Frontal cortex (tissue), 4 donors: Measurements from ENCODE around the gene ELK3. TPM values are rescaled to one million over a fixed set of nuclear protein-coding genes. Genes with fewer than 3 reads are reported as not detected.

Source experiments
- DNase-seq, 2 donors: peaks; one replicate each; pipeline ENCODE4 v3.0.0; 2012; ENCODE audit warnings: low spot score in 2 of 2
- FAIRE-seq: peaks from 2 replicates; lab custom pipeline; 2012; peaks lifted over from hg19 to GRCh38; lab: Jason Lieb, UNC
- total RNA-seq: library from RNA; depleted of rRNA; stranded (reverse); fragments of >200 nt; gene quantifications from one replicate; pipeline ENCODE4 v1.2.3, GENCODE V29; 2014
- donor health status: control.
- donor health status: control.
- donor health status: control.

The ELK3 gene
- total RNA-seq, 1 donor from 2014 or later = 1.6 TPM

- FAIRE-seq (no peak), DNase-seq (no peak)
Measured at GRCh38 chr12:96208801-96209549, 14.8 kb downstream of the ELK3 start.

DNA sequence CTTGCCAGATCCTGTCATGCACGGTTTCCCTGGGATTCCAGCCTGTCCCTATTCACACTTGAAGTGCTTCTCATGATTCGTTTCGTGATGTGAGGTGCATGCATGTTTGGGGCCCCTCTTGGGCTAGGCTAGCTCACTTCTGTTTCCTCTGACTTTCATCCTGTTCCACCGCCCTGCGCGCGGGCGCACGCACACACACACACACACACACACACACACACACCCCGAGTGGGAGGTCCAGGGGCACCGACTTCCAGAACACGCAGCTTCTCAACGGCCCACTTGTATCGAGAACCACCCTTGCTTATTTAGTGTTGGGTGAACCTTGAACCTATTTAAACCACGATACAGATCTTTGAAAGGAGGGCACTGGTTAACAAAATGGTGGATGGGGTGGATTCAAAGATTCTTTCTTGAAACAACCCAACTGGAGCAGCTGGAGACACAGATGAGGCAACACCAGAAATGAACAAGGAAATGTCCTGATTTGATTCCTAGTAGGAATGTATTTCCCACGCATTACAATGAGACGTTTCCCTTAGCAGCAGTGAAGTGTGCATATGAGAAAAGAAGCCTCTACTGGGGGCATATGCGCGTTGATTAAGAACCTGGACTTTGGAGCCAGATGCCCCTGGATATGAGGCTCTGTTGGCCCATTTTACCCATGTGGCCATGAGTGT is 16.3 kb downstream of the ELK3 start:
- FAIRE-seq (no peak), DNase-seq (no peak)

GRCh38 chr12:96211988-96212387 is 17.8 kb downstream of the ELK3 start:
- no peak for FAIRE-seq
- no peak for DNase-seq

DNA sequence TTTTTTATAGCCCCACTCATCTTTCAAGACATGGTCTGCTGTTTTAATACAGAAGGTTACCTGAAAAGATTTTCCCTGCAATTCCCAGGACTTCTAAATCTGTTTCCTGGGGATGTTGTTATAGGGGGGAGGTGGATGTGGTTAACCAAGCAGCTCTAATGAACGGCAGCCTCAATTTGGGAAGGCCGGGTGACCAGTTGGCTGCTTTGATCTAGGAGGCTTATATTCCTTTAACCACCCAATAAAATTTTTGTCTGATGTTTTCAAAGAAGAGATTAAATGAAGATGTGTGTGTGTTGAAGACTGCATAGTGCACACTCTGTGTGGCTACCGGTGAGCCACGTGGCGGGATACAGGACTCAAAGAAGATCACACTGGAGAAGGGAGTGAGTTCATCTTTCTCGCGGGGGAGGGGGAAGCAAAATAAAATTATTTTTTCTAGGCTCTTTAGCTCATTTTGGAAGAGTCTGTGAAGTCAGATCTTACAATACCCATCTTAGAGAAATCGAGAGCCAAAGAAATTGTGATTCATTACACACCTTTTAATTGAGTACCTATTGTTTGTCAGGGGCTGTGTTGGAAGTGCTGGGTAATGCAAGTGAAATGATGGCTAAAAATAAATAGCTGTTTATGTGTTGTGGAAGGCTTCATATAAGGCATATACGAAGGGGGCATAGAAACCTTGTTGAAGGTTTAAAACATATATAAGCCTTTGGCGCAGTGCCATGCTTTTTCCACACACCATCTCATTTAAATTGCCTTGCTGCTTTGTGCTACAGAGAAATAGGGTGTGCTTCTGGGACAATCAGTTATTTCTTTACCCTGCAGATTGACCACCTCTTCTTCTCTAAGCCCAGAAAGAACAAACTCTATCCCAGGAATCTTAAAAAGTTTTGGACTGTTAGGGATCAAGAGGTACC is 18.5 kb downstream of the ELK3 start:
- DNase-seq (no peak), FAIRE-seq (no peak)

- DNase-seq (no peak), FAIRE-seq (no peak)
Measured at GRCh38 chr12:96213869-96214268, 19.7 kb downstream of the ELK3 start.

- no peak for DNase-seq
- FAIRE-seq = no peak
Measured at GRCh38 chr12:96215919-96216273, 21.7 kb downstream of the ELK3 start.

- no peak for DNase-seq
Measured at GRCh38 chr12:96218989-96219678, 25.0 kb downstream of the ELK3 start.

GRCh38 chr12:96219700-96220206 is 25.6 kb downstream of the ELK3 start:
- no peak for DNase-seq
- no peak for FAIRE-seq

More at GRCh38 chr12:96218989-96219678, 25.0 kb downstream of the ELK3 start:
- FAIRE-seq = no peak

DNA sequence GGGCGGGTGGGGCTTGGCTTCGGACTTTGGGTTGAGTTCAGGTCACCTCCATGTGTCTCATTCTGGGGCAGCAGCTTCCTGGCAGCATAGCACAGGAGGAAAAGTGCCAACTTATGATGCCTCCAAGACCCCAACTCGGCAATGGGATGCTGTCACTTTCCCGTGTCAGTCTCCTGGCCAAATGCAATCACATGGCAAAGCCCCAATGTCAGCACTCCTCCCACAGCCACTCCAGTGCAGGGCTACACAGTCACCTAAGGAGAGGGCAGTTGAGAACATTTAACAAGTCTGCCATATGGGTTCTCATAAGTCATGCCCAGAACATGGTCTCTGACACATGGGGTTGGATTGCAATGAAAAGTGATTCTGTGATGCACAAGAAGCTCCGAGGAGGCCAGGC is 26.7 kb downstream of the ELK3 start:
- no peak for DNase-seq
- FAIRE-seq = no peak

- DNase-seq (no peak), FAIRE-seq (no peak)
Measured at GRCh38 chr12:96221391-96221790, 27.2 kb downstream of the ELK3 start.

DNA sequence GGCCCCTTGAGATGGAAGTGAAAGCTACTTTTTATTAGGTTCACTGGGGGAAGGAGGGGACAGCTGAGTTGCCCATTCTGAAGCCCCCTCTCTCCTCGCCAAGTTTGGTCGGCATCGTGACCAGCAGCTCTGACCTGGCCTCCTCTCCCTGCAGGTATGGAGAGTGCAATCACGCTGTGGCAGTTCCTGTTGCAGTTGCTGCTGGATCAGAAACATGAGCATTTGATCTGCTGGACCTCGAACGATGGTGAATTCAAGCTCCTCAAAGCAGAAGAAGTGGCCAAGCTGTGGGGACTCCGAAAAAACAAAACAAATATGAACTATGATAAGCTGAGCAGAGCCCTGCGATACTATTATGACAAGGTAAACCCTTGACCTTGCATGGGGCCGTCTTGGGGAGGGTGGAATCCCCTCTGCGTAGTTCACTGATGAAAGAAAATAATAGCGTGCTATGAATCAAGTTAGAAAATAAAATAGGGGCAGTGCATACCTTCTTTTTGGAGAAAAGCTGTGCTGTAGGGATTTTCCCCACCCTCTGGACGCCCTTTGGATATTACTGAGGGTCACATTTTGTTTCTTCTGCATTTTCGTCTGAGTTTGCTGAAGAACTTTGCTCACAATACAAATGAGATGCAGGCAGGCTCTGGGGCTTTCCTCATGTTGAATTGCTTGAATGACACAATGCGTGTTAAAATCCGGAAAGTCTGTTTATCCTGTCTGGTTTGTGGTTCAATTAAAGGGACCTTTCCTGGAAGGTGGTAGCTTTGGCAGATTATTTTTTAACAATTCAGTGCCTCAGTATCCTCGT is 29.4 kb downstream of the ELK3 start:
- DNase-seq (no peak), FAIRE-seq (no peak)

DNA sequence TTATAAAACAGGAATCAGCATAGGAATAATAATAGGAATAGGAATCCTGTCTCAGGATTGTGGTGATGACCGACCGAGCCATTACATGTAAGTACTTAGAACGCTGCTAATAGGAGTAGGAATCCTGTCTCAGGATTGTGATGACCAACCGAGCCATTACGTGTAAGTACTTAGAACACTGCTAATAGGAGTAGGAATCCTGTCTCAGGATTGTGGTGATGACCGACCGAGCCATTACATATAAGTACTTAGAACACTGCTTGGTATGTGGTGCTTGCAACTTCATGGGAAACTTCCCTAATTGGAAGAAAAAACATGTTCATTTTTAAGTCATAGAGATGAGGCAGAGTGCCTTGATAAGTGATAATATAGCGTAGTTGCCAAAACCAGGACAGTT is 30.0 kb downstream of the ELK3 start:
- no peak for FAIRE-seq
- DNase-seq = no peak

DNA sequence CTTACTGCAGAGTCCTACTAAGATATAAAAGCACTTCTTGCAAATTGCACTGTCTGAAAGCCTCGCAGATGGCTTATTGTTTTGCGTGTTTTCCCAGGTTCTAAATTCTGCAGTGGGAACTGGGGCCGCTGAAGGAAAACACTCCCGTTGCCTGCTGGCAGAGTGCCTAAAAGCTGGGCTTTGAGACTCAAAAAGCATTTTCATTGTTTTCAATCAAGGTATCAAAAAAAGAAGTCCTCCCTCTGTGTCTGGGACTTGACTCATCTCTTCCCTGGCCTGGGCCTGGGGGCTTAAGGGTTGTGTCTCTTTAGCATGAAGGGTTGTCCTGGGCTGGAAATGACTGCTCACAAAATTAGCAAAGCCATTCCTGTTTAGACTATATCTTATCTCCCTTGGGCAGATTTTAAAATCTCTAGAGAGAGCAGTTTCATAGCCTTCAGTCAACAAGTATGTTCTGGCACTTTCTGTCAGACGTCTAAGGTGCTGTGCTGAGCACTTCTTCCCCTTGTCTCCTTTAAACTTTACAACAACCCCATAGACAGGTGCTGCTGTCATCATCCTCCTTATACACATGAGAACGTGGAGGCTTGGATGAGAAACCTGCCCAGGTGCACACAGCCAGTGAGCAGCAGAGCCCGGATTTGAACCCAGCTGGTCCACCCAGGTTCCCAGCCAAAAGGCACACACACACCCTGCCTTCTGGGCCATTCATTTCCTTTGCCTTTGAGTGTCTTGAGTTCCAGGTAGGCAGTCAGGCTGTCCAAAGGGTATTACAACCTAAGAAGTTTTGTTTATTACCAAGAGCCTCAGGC is 31.1 kb downstream of the ELK3 start:
- DNase-seq = no peak
- no peak for FAIRE-seq

DNA sequence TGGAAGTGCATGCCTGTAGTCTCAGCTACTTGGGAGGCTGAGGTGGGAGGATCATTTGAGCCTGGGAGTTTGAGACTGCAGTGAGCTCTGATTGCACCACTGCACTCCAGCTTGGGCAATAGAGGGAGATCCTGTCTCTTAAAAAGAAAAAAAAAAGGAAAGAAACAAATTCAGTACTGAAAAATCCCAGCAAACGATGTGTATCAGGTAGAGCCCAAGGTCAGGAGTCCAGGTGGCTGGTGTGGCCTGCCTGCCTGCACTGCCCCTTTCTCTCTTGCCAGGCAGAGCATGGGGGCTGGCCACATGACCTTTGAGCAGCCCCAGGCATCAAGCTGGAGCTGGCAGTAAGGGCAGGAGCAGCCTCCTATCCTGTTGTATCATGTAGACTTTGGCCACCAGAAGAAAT is 31.8 kb downstream of the ELK3 start:
- DNase-seq = no peak
- no peak for FAIRE-seq

GRCh38 chr12:96226401-96226800 is 32.2 kb downstream of the ELK3 start:
- no peak for FAIRE-seq

DNA sequence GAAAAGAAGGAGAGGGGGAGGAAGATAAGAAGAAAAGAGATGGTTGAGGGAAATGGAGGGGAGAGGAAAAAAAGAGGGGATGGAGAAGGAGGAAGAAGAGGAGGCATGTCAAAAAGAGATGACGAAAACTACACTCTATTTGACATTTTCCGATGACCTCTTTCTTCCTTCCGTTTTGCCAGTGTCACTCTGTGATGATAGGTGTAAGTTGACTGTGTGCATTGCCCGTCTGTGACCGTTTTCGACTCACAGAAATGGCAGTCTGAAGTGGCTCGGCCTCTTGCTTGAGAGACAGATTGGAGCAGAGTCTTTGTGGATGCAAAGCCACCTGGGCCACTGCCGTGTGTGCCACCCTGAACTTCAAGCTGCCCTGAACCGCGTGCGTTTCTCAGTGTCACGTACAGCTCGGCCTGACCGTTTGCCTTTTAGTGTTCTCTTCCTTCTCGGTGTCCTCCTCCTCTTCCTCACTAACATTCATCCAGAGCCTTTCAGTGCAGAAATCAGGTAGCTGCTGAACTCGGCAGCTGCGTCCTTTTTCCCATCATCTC is 32.7 kb downstream of the ELK3 start:
- no peak for FAIRE-seq
- DNase-seq = no peak

More at GRCh38 chr12:96226401-96226800, 32.2 kb downstream of the ELK3 start:
- no peak for DNase-seq

DNA sequence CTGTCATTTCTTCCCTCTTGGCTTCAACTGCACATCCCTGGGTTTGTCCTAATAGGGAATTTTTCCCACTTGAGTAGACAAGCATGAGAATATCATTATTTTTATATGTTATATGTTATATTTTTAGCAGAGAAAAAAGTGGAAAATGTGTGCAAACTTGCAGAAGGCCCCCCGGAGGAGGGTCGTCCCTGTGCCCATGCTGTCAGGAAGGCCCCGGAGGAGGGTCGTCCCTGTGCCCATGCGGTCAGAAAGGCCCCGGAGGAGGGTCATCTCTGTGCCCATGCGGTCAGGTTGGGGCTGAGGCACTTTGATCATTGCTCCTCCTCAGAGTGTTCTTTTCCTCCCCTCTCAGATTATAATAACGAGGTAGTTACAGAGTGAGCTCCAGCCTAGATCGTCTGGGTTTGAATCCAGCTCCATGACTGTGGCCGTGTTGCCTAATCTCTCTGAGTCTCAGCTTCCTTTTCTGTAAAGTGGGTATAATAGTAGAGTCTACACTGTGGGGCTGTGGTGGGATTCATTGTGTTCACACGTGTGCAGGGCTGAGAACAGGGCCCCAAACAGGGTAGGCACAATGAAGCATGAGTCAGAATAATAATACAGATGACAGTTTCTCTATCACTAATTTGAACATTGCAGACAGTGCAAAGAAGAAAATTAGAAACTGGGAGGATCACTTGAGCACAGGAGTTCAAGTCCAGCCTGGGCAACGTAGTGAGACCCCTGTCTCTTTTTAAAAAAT is 33.4 kb downstream of the ELK3 start:
- DNase-seq = no peak
- no peak for FAIRE-seq
